Neural cell (in vitro differentiated cells): ENCODE data around the gene C2orf74. TPM values are rescaled to one million over a fixed set of nuclear protein-coding genes. Genes with fewer than 3 reads are reported as not detected.

Experiments used
- H2AFZ ChIP-seq: fragments of 200-600, 300-800 bp; sonication (generic), shearing (Covaris generic); 2 replicates; pipeline ENCODE4 v1.6.0; 2014; ENCODE audit warnings: low read depth, mild to moderate bottlenecking, antibody characterized with exemption, low read length, moderate library complexity
- H3F3A ChIP-seq: fragments of 200-600 bp; shearing (Covaris generic); 2 replicates; pipeline ENCODE4 v1.6.1; 2016; ENCODE audit warnings: mild to moderate bottlenecking, moderate library complexity, mixed read lengths, antibody characterized with exemption, low read length; ENCODE audit not compliant: insufficient read depth, poor library complexity, severe bottlenecking
- H3K27ac ChIP-seq: fragments of 200-600, 300-800 bp; sonication (generic), shearing (Covaris generic); 2 replicates; pipeline ENCODE4 v1.5.1; 2014; ENCODE audit warnings: mild to moderate bottlenecking, low read length, moderate library complexity
- H3K27me3 ChIP-seq: fragments of 300-800, 200-600 bp; sonication (generic), shearing (Covaris generic); 2 replicates; pipeline ENCODE4 v1.6.0; 2014; ENCODE audit warnings: mild to moderate bottlenecking, low read depth, low read length, moderate library complexity; ENCODE audit not compliant: insufficient read depth
- H3K36me3 ChIP-seq: fragments of 300-800, 200-600 bp; sonication (generic), shearing (Covaris generic); 2 replicates; pipeline ENCODE4 v1.5.1; 2014; ENCODE audit warnings: mild to moderate bottlenecking, antibody characterized with exemption, low read length, moderate library complexity; ENCODE audit not compliant: insufficient read depth
- H3K4me2 ChIP-seq: fragments of 300-800, 200-600 bp; sonication (generic), shearing (Covaris generic); 2 replicates; pipeline ENCODE4 v1.6.0; 2014; ENCODE audit warnings: mild to moderate bottlenecking, low read length
- H3K4me3 ChIP-seq: fragments of 300-800, 200-600 bp; sonication (generic), shearing (Covaris generic); 2 replicates; pipeline ENCODE4 v1.5.1; 2014; ENCODE audit warnings: mild to moderate bottlenecking, low read length, moderate library complexity
- H3K79me2 ChIP-seq: fragments of 200-600 bp; shearing (Covaris generic); replicated peaks from 2 replicates; pipeline ENCODE4 v1.6.0; 2014; ENCODE audit warnings: mild to moderate bottlenecking, low read length, moderate library complexity; ENCODE audit not compliant: insufficient read depth
- H3K9ac ChIP-seq: fragments of 300-800, 200-600 bp; sonication (generic), shearing (Covaris generic); 2 replicates; pipeline ENCODE4 v1.6.1; 2016; ENCODE audit warnings: mild to moderate bottlenecking, low read length, mixed read lengths
- H3K9me2 ChIP-seq: fragments of 200-600 bp; shearing (Covaris generic); 2 replicates; pipeline ENCODE4 v1.6.1; 2016; ENCODE audit warnings: mild to moderate bottlenecking, low read length, mixed read lengths; ENCODE audit not compliant: insufficient read depth
- H3K9me3 ChIP-seq: fragments of 200-600, 300-800 bp; sonication (generic), shearing (Covaris generic); 2 replicates; pipeline ENCODE4 v1.6.1; 2016; ENCODE audit warnings: mild to moderate bottlenecking, mixed run types, low read length, moderate library complexity, mixed read lengths
- H4K20me1 ChIP-seq: fragments of 200-600 bp; shearing (Covaris generic); 2 replicates; pipeline ENCODE4 v1.6.1; 2016; ENCODE audit warnings: mild to moderate bottlenecking, mixed run types; ENCODE audit not compliant: insufficient read depth
- CTCF ChIP-seq: fragments of 450-650 bp; IDR thresholded peaks from 2 replicates; pipeline ENCODE4 v1.5.1; 2014; ENCODE audit warnings: antibody characterized with exemption, mild to moderate bottlenecking, moderate library complexity; ENCODE audit not compliant: poor library complexity, severe bottlenecking
- EP300 ChIP-seq: fragments of 450-650 bp; conservative IDR thresholded peaks from 2 replicates; pipeline ENCODE4 v1.6.1; 2014; ENCODE audit warnings: antibody characterized with exemption, mild to moderate bottlenecking, moderate library complexity; ENCODE audit not compliant: poor library complexity, severe bottlenecking
- EZH2 ChIP-seq: fragments of 200-600, 300-800 bp; shearing (Covaris generic), sonication (generic); IDR thresholded peaks from 2 replicates; pipeline ENCODE4 v1.6.1; 2014; ENCODE audit warnings: antibody characterized with exemption, low read length, borderline replicate concordance, mild to moderate bottlenecking; ENCODE audit not compliant: insufficient read depth, poor library complexity, severe bottlenecking
- MXI1 ChIP-seq: fragments of 450-650 bp; conservative IDR thresholded peaks from 2 replicates; pipeline ENCODE4 v1.6.1; 2014; ENCODE audit warnings: antibody characterized with exemption, mild to moderate bottlenecking; ENCODE audit not compliant: poor library complexity, severe bottlenecking
- POLR2AphosphoS5 ChIP-seq: IDR thresholded peaks from 2 replicates; pipeline ENCODE4 v1.6.1; 2012
- RAD21 ChIP-seq: fragments of 450-650 bp; conservative IDR thresholded peaks from 2 replicates; pipeline ENCODE4 v1.6.1; 2014; ENCODE audit warnings: antibody characterized with exemption, mild to moderate bottlenecking, moderate library complexity
- REST ChIP-seq: IDR thresholded peaks from 2 replicates; pipeline ENCODE4 v1.6.1; 2012; ENCODE audit warnings: borderline replicate concordance
- SMC3 ChIP-seq: fragments of 450-650 bp; conservative IDR thresholded peaks from 2 replicates; pipeline ENCODE4 v1.6.1; 2014; ENCODE audit warnings: antibody characterized with exemption, mild to moderate bottlenecking, moderate library complexity; ENCODE audit not compliant: poor library complexity
- TAF1 ChIP-seq: IDR thresholded peaks from 2 replicates; pipeline ENCODE4 v1.6.1; 2012; ENCODE audit warnings: low read depth
- polyA plus RNA-seq: library from polyadenylated mRNA; depleted of rRNA; stranded (reverse); fragments of >200 nt; gene quantifications from 2 replicates; pipeline ENCODE4 v1.2.3, GENCODE V29; 2014

The C2orf74 gene
- polyA plus RNA-seq, 1 donor from 2014 or later, result 27.1 TPM

- H3K27ac ChIP-seq, result no peak overlapping the region
- H3K79me2 ChIP-seq, result no peaks in the 10 kb centered on the region
- H3K4me2 ChIP-seq, result no peak overlapping the region
- H2AFZ ChIP-seq, result no peak overlapping the region
- no peaks in the 10 kb centered on the region for H3K36me3 ChIP-seq
- H3F3A ChIP-seq, result no peaks in the 10 kb centered on the region
- no peaks in the 10 kb centered on the region for H3K9me2 ChIP-seq
- no peaks in the 10 kb centered on the region for H4K20me1 ChIP-seq
- no peak overlapping the region for H3K4me3 ChIP-seq
- TF ChIP-seq SMC3 (no peak), TAF1 (no peak), REST (no peak), CTCF (no peak), EZH2 (no peak), EP300 (no peak), POLR2AphosphoS5 (no peak), MXI1 (no peak), RAD21 (no peak)
- no peaks in the 10 kb centered on the region for H3K27me3 ChIP-seq
- H3K9me3 ChIP-seq, result no peaks in the 10 kb centered on the region
- no peak overlapping the region for H3K9ac ChIP-seq
Measured at GRCh38 chr2:61157371-61158003, 4.5 kb upstream of the C2orf74 start.

GRCh38 chr2:61158356-61158955 lies 3.5 kb upstream of the C2orf74 start:
- Histone ChIP-seq H3K27me3 (no peaks in the 10 kb centered on the region), H3K9me3 (no peaks in the 10 kb centered on the region), H3K27ac (no peak overlapping the region), H4K20me1 (no peaks in the 10 kb centered on the region), H3K9me2 (no peaks in the 10 kb centered on the region), H3K4me3 (no peak overlapping the region), H3K4me2 (no peak overlapping the region), H3K79me2 (no peaks in the 10 kb centered on the region), H2AFZ (no peak overlapping the region), H3K36me3 (no peaks in the 10 kb centered on the region), H3K9ac (no peak overlapping the region), H3F3A (no peaks in the 10 kb centered on the region)
- no peak for TF ChIP-seq SMC3
- no peak for TF ChIP-seq EP300
- no peak for TF ChIP-seq MXI1
- TF ChIP-seq REST, result no peak
- no peak for TF ChIP-seq TAF1
- TF ChIP-seq RAD21, result no peak
- no peak for TF ChIP-seq CTCF
- no peak for TF ChIP-seq POLR2AphosphoS5
- no peak for TF ChIP-seq EZH2
